ENCODE measurements around the gene MIF4GD. TPM values are rescaled to one million over a fixed set of nuclear protein-coding genes. Genes with fewer than 3 reads are reported as not detected.

The MIF4GD gene
- total and polyA plus RNA-seq, 2 experiments from 2014 or later = 10.7 to 14.4 TPM

- no peak overlapping the region for H3K4me3 ChIP-seq
- H3F3A ChIP-seq (ENCODE audit: insufficient read depth) = 0 out of 2 replicates have a peak, but pooled peaks cover 8% of the 10 kb centered on the region
- 0 out of 2 replicates have a peak, but pooled peaks cover 9% of the 10 kb centered on the region for H3K79me2 ChIP-seq (ENCODE audit: insufficient read depth)
- H3K9me3 ChIP-seq (ENCODE audit: low read depth) = no peaks in the 10 kb centered on the region
- in situ Hi-C loops (cut with MboI) = no loop called here
- 88% methylated on average over 11 of the region's 11 CpGs for WGBS, 2 experiments (ENCODE audit: low coverage in 1 of 2, low lambda C conversion rate in 2 of 2, missing lambda C conversion rate in 2 of 2)
- no peak overlapping the region for H3K4me2 ChIP-seq (ENCODE audit: unreplicated experiment)
- H3K9me2 ChIP-seq (ENCODE audit: insufficient read depth) = no peaks in the 10 kb centered on the region
- H3K27ac ChIP-seq = no peak overlapping the region
- no peak overlapping the region for H2AFZ ChIP-seq
- peaks cover 14% of the 10 kb centered on the region; the same call in 1 of the 2 replicates for H3K36me3 ChIP-seq (ENCODE audit: low read depth)
- peaks cover 8% of the 10 kb centered on the region; the same call in 1 of the 2 replicates for H3K4me1 ChIP-seq (ENCODE audit: insufficient read depth)
- no peaks in the 10 kb centered on the region for H4K20me1 ChIP-seq (ENCODE audit: insufficient read depth)
- no peak overlapping the region for H3K9ac ChIP-seq
- no peak for DNase-seq
- H3K27me3 ChIP-seq (replicated peaks; ENCODE audit: insufficient read depth) = no peaks in the 10 kb centered on the region
- TF ChIP-seq EZH2 (IDR thresholded peaks at IDR 0.05; ENCODE audit: insufficient read depth, poor library complexity, severe bottlenecking) (no peak), EZH2phosphoT487 (IDR thresholded peaks at IDR 0.05; ENCODE audit: insufficient read depth, low read depth) (no peak)
Measured at GRCh38 chr17:75317671-75318070, 46.6 kb upstream of the MIF4GD start.

GRCh38 chr17:75316253-75316652 lies 45.2 kb upstream of the MIF4GD start:
- Histone ChIP-seq H3K79me2 (ENCODE audit: insufficient read depth) (no peaks in the 10 kb centered on the region), H3K4me2 (ENCODE audit: unreplicated experiment) (no peak overlapping the region), H3K4me3 (no peak overlapping the region), H3F3A (ENCODE audit: insufficient read depth) (0 out of 2 replicates have a peak, but pooled peaks cover 8% of the 10 kb centered on the region), H2AFZ (no peak overlapping the region), H3K4me1 (ENCODE audit: insufficient read depth) (peaks cover 8% of the 10 kb centered on the region; the same call in 1 of the 2 replicates), H3K9me3 (ENCODE audit: low read depth) (no peaks in the 10 kb centered on the region), H3K9ac (no peak overlapping the region), H3K27ac (no peak overlapping the region), H3K27me3 (replicated peaks; ENCODE audit: insufficient read depth) (no peaks in the 10 kb centered on the region), H3K36me3 (ENCODE audit: low read depth) (peaks cover 10% of the 10 kb centered on the region; the same call in 1 of the 2 replicates), H4K20me1 (ENCODE audit: insufficient read depth) (no peaks in the 10 kb centered on the region), H3K9me2 (ENCODE audit: insufficient read depth) (no peaks in the 10 kb centered on the region)
- 85 to 92% methylated on average over 5 of the region's 5 CpGs for WGBS, 2 experiments (ENCODE audit: low coverage in 1 of 2, low lambda C conversion rate in 2 of 2, missing lambda C conversion rate in 2 of 2)
- TF ChIP-seq EZH2 (IDR thresholded peaks at IDR 0.05; ENCODE audit: insufficient read depth, poor library complexity, severe bottlenecking) = no peak
- TF ChIP-seq EZH2phosphoT487 (IDR thresholded peaks at IDR 0.05; ENCODE audit: insufficient read depth, low read depth) = no peak
- DNase-seq = no peak
- in situ Hi-C loops (cut with MboI) = no loop called here

GRCh38 chr17:75315541-75316243 lies 44.7 kb upstream of the MIF4GD start:
- H3K4me1 ChIP-seq (ENCODE audit: insufficient read depth) = peaks cover 7% of the 10 kb centered on the region; the same call in 1 of the 2 replicates
- H3K36me3 ChIP-seq (ENCODE audit: low read depth) = peaks cover 10% of the 10 kb centered on the region; the same call in 1 of the 2 replicates
- no peak overlapping the region for H3K27ac ChIP-seq
- 0 out of 2 replicates have a peak, but pooled peaks cover 8% of the 10 kb centered on the region for H3F3A ChIP-seq (ENCODE audit: insufficient read depth)
- no peaks in the 10 kb centered on the region for H3K9me3 ChIP-seq (ENCODE audit: low read depth)
- H2AFZ ChIP-seq = no peak overlapping the region
- H3K4me3 ChIP-seq = no peak overlapping the region
- no peak overlapping the region for H3K9ac ChIP-seq
- H3K4me2 ChIP-seq (ENCODE audit: unreplicated experiment) = no peak overlapping the region
- 72 to 75% methylated on average over 12 to 19 of the region's 19 CpGs for whole genome bisulfite sequencing, 2 experiments (ENCODE audit: low coverage in 1 of 2, low lambda C conversion rate in 2 of 2, missing lambda C conversion rate in 2 of 2)
- H3K9me2 ChIP-seq (ENCODE audit: insufficient read depth) = no peaks in the 10 kb centered on the region
- H3K79me2 ChIP-seq (ENCODE audit: insufficient read depth) = no peaks in the 10 kb centered on the region
- DNase-seq = peak; percentile 57
- H3K27me3 ChIP-seq (replicated peaks; ENCODE audit: insufficient read depth) = no peaks in the 10 kb centered on the region
- TF ChIP-seq EZH2phosphoT487 (IDR thresholded peaks at IDR 0.05; ENCODE audit: insufficient read depth, low read depth) (no peak), EZH2 (IDR thresholded peaks at IDR 0.05; ENCODE audit: insufficient read depth, poor library complexity, severe bottlenecking) (no peak)
- in situ Hi-C loops (cut with MboI) = no loop called here
- no peaks in the 10 kb centered on the region for H4K20me1 ChIP-seq (ENCODE audit: insufficient read depth)

GRCh38 chr17:75313941-75314551 lies 43.0 kb upstream of the MIF4GD start:
- Histone ChIP-seq H3K27me3 (replicated peaks; ENCODE audit: insufficient read depth) (no peaks in the 10 kb centered on the region), H3K79me2 (ENCODE audit: insufficient read depth) (no peaks in the 10 kb centered on the region), H4K20me1 (ENCODE audit: insufficient read depth) (no peaks in the 10 kb centered on the region), H3K4me3 (no peak overlapping the region), H3F3A (ENCODE audit: insufficient read depth) (no peaks in the 10 kb centered on the region), H2AFZ (no peak overlapping the region), H3K9me3 (ENCODE audit: low read depth) (no peaks in the 10 kb centered on the region), H3K4me2 (ENCODE audit: unreplicated experiment) (no peak overlapping the region), H3K4me1 (ENCODE audit: insufficient read depth) (no peaks in the 10 kb centered on the region), H3K36me3 (ENCODE audit: low read depth) (peaks cover 7% of the 10 kb centered on the region; the same call in 1 of the 2 replicates), H3K9ac (no peak overlapping the region), H3K27ac (no peak overlapping the region), H3K9me2 (ENCODE audit: insufficient read depth) (no peaks in the 10 kb centered on the region)
- WGBS, 2 experiments (ENCODE audit: low coverage in 1 of 2, low lambda C conversion rate in 2 of 2, missing lambda C conversion rate in 2 of 2) = 68 to 74% methylated on average over 13 to 14 of the region's 14 CpGs
- DNase-seq = peak; percentile 53
- TF ChIP-seq EZH2phosphoT487 (IDR thresholded peaks at IDR 0.05; ENCODE audit: insufficient read depth, low read depth) = no peak
- TF ChIP-seq EZH2 (IDR thresholded peaks at IDR 0.05; ENCODE audit: insufficient read depth, poor library complexity, severe bottlenecking) = no peak
- in situ Hi-C loops (cut with MboI) = no loop called here

Data from GM23248 (cell line).